ENCODE results near the gene NFIC.

NFIC gene

DNA sequence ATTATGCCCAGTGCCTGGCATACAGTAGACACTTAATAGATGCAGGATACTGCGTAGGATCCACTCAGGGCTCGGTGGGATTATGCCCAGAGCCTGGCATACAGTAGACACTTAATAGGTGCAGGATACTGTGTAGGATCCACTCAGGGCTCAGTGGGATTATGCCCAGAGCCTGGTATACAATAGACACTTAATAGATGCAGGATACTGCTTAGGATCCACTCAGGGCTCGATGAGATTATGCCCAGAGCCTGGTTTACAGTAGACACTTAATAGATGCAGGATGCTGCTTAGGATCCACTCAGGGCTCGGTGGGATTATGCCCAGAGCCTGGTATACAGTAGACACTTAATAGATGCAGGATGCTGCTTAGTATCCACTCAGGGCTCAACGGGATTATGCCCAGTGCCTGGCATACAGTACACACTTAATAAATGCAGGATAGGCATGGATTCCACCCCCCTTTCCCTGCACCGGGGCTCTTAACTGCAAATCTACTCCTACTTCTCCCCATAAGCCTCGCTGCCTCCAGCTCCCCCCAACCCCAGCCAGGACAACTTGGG, 89.1 kb downstream of the NFIC start:
- DNase-seq: no peak

DNA sequence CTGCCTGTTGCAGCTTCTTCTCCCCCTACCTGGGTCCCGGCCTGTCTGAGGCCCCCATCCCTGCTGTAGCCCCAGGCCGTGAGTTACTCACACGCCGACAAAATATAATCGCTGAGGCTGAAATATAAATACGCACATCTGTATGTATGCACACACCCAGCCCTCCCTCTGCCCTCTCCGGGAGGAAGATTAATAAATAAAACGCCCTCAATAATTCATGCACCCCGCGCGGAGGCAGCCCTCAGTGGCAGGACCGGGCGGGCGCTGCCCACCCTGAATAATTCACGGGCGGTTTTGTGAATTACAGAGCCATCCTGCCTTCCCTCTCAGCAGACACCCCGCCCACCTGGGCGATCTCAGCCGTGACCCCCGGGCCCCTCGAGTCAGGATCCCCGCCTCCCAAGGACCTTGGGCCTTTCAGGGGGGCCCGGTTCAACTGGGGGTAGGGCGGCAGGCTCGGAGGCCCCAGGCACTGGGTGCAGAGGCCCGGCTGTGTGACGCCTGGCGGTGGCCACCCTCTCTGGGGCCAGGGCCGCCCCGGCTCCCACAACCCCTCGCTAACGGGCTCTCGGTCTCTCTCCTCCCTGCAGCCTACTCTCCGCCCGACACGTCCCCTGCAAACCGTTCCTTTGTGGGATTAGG, 89.7 kb downstream of the NFIC start:
- DNase-seq: no peak

DNA sequence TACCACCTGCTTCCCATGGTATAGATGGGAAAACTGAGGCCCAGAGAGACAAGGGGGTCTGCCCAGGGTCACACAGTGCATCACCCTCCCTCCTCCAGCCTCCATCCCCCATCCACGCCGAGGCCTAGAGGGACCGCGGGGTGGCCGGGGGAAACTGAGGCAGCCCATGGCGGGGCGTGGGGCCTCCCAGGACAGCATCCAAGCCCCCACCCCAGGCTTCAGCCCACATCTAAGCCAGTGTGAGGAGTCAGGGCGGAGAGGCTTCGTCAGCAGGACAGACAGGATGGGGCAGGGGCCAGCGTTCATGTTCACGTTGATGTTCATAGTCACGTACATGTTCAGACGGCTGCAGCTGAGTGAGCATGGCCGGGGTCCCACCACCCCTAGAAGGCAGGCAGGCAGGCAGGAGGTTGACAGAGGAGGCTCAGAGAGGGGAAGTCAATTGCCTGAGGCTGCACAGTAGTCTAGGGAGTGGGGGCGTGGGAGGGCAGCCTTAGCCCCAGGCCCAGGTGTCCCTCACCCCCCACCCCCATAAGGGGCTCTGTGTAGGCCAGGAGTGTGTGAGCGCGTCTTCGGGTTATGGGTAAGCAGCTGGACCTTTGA, 90.6 kb downstream of the NFIC start:
- no peak for DNase-seq

DNA sequence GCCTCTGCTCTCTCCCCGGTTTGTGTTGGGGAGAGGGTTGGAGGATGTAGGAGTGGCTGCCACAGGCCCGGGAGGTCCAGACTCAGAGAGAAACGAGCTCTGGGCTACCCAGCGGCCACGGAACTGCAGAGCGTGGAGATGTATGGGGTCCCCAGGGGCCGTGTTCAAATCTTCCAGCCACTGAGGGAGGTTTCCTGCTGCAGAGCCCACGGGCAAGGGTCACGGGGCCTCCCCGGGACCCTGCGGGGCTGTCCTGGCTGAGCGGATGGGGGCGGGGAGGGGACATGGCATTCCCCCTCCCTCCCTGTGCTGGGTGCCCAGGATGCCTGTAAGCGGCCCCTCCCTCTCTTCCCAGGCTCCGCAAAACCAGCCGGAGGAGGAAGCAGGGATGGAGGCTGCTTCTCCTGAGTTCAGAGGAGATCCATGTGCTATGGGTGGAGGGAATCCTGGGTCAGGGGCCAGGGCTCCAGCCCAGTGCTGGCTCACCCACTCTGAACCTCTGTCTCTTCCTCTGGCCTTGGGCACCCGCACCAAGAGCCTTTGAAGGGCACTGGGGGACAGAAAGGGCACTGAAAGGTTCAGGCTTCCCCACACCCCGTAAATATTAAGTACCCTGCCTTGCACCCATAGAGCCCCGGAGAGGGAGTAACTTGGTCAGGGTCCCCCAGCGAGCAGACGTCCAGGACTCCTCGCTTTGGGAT, 91.3 kb downstream of the NFIC start:
- no peak for DNase-seq

DNA sequence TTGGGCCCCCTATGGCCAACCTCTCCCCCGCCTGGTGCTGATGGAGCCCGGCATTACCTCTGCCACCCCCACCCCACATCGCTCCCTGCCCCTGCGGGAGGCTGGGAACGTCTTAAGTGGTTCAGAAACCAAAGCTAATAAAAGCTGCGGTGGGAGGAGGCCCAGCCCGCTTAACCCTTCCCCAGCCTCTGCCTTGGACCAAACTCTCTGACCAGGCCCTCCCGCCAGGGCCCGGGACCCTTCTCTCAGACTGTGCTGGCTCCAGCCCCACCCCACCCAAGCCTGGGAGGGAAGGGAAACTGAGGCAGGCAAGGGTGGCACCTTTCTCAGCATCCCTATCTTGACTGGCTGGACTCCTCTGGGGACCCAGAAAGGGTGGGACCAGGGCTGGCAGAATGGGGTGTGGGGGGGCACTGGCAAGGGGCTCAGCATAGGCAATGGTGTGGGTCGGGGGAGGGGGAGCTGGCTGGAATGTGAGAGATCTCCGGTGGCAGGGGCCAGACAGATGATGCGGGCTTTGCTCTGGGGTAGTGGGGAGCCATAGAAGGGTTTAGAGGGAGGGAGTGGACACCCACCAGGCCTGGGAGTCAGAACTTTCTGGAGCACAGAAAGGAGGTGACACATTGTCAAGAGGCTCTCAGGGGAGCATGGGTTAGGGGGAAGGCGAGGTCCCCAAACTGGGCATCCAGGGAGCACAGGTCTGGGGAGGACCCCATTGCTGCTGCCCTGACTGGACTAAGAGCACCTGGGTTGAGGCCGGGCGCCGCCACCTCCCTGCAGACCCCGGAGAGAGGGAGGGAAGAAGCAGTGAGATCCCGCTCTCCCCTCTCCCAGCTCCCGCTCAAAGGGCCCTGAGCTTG, 92.1 kb downstream of the NFIC start:
- DNase-seq: no peak

DNA sequence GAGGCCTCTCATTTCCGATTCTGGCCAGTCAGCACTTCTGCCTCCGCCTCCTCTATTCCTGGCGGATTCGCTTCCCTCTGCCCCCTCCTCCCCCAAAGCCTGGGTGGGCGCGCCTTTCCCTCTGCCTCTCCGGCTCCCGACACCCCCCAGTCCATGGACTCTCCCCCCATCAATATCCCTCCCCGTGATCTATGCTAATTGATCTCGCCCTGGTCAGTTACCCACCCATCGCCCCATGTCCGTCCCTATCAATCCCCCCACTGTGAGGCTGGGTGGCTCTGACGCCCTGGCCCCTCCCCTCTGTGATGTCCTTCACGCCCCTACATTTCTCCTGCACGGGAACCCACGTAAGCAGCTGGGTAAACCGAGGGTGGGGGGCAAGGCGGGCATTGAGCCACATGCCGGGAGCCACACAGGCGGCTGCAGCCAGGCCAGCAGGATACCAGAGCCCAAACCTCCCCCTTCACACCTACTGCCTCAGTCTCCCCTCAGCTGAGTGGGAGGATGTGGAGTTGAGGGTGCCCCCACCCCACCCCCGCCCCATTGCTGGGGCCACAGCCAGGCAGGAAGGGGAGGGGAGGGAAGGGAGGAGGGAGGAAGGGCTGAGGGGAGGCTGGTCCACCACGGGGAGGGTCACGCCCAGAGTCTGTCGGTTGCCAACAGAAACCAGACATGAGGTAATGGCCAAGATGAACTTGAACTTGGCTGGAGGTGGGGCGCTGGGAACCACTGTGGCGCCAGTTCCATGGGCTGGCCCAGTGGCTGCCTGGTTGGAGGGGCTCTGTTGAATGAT, 92.9 kb downstream of the NFIC start:
- DNase-seq: no peak

DNA sequence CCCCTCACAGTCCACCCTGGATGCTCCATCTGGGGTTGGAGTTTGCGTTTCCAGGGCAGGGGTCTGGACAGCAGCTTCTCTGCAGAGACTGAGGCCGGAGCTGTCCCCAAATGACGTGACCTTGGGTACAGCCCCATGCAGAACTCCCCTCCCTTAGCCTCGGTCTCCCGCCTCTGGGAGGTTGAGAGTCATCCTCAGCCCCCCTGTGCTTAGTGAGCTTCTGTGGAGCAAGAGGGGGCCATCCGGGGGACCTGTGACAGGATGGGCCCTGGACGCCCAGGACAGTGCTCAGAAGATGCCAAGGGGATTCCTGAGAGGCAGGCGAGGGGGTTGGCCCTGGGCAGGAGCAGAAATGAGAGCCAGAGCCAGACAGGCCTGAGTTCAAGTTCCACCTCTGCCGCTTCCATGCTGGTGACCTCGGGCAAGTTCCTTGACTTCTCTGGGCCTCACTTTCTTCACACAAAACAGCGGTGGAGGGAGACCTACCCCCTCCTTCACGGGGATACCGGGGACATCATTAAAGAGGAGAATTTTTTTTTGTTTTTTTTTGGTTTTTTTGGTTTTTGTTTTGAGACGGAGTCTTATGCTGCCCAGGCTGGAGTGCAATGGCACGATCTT, 93.7 kb downstream of the NFIC start:
- no peak for DNase-seq

DNA sequence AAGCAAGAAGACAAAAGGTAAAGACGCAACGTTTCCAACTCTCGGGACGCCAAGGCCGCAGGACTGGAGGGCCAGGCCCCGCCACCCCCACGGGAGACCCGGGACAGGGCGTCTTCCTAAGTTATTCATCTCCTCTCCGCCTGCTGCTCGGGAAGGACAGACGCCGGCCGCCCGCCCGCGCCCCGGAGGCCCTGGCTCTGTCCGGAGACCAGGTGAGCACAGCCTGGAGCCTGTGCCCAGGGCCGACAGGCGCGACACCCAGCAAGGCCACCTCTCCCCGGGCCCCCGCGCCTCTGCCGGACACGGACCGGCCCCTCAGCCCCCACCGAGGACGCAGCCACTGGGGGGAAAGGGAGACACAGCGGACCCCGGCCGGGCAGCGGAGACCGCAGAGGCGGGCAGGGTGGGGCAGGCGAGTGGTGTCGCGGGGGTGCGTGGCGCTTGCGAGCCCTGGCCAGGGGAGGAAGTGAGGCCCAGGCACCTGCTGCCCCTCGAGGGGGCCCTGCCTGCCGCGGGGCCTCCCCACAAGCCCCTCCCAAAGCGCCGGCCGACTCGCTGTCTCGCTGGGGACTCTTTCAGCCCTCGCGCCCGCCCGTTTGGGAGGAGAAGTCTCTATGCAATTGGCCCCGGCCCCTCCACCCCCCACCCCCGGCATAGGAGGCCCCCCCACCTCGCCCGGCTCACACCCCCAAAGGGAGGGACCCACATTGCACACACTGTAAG, 96.8 kb downstream of the NFIC start:
- DNase-seq: no peak

DNA sequence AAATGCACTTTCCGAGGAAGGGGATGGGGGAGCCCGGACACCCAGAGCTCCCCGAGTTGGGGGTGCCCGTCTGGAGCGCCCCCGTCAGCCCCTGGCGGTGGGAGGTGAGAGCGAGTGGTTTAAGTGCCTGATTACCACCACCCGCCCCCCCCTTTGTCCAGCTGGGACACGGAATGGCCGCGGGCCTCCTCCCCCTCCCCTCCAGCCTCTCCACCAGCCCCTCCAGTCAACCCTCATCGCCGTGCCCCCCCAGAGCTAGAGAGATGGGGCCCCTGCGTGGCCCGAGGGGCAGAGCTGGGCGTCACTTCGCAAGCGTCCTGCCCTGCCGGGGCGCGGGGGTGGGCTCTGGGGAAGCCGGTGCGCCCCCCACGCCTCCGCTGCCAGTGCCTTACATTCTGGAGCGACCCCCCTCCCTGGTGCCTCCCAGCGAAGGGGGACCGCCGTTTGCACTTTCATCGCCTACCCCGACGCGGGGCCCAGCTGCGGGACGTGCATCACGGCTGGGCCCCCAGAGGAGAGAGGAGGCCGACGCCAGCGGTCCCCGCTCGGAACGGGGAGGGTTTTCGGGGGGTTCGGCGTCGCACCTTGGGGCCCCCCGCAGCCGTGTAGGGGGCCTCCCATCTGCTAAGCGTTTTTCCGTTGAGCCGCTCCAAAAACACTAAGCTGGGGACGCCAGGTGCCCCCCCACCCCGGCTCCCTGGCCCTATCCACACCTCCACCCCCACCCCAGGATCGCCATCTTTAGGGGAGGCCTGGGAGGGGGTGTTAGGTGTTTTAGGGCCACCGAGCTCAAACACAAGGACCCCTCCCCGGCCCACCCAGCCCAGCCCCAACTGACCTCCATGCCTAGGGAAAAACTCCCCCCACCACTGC, 97.6 kb downstream of the NFIC start:
- no peak for DNase-seq

DNA sequence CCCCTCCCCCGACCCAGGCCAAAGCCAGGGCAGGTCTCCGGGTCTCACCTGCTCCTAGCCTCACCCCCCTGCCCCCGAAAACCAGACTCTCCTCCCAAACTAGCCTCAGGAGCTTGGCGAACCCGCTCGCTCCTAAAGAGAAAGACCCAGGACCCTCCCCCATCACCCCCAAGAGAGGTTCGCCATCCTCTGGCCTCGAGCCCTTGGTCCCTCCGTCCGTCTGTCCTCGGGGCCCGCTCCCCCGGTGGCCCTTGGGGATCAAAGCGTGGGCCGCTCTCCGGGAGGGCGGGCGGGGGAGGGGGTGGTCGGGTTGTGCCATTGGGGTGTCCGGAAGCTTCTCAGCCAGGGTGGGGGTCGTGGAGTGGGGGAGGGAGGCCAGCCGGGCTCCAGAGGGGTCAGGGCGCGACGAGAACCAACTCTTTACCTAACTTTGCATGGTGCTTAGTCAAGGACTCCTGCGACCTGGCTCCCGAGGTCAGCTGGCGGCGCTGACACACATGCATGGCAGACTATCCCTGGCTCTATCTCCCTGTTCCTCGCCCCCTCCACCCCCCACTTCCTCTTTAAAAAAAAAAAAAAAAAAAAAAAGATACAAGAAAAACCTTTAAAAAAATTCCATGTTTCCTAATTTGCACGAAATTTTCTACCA, 98.3 kb downstream of the NFIC start:
- DNase-seq: no peak

DNA sequence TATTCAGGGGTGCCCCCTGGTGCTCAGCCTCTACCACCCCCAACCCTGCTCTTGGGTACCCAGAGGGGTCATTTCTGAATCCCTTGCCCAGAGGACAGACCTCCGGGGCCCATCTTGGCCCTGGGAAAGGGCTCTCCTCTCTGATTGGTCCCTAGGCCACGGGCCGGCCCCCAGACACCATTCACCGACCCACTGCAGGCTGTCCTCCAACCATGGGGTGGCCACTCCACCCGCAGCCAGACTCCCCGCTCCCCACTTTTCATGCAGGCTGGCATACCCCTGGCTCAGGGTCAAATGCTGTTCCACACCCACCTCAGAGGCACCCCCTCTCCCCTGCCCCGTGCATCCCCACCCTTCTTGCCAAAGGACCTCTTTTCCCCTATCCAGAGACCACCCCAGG, 99.2 kb downstream of the NFIC start:
- DNase-seq: no peak

DNA sequence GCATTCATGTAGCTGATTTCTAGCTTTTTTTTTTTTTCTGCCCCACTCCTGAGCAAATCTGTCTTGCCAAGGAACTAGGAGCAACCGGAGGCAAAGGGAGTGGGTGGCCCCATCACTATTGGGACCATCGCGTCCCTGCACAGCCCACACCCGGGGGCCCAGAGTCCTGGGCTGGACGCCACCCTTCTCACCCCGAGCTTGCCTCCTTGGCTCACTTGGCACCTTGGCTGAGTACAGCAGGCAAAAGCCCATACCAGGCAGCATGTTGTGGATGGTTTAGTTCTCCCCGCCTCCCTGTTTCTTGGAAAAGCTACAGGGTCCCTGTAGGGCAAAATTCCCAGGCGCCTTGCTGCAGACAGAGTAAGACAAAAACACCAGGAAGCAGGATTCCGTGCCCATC, 100.3 kb downstream of the NFIC start:
- DNase-seq: no peak

DNA sequence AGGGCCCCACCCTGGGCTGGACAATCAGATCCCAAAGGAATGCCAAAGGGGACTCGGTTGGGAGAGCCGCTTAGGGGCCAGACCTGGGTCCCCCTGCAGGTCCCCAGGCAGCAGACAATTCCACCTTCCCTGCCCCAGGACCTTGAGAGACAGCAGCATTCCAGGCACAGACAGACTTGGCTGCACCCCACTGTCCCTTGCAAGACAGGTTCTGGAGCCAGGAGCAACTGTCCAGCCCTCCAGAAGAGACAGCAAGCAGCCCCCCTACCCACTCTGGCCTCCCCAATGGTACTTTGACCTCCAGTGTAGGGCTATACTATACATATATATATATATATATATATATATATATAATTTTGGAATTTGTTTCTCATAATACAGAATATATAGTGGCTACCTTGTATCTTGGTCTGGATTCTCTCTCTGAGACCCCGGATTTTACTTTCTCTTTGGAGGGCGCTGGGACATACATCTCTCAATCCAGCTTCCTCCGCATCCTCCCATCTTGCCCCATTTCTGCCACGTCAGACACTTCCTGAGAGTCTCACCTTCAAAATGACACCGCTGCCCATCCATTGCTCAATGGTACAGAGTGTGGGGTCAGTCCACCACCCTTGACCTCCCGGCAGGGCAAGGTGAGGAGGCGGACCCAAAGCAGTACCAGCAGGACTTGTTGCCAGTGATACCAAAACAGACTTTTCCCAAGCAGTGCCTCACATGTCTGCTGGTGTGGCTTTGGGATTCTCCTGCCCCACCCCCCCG, 101.2 kb downstream of the NFIC start:
- no peak for DNase-seq

DNA sequence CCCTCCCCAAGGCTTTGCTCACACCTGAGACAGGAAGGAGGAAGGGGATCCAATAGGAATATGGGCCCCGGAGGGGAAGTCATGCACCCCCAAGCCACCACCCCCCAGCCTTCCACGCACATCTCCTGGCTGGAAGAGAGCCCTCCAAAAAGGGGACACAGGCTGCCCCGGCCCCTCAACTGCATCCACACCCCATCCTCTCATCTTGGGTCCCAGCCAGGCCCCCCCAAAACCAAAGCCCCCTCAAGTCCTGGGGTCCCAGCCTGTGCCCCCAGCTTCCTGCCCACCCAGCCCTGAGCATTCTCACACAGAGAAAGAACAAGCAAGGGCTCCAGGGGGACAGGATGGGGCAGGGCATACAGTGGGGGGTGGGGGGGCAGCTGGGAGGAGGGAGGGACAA, 101.8 kb downstream of the NFIC start:
- DNase-seq: no peak

DNA sequence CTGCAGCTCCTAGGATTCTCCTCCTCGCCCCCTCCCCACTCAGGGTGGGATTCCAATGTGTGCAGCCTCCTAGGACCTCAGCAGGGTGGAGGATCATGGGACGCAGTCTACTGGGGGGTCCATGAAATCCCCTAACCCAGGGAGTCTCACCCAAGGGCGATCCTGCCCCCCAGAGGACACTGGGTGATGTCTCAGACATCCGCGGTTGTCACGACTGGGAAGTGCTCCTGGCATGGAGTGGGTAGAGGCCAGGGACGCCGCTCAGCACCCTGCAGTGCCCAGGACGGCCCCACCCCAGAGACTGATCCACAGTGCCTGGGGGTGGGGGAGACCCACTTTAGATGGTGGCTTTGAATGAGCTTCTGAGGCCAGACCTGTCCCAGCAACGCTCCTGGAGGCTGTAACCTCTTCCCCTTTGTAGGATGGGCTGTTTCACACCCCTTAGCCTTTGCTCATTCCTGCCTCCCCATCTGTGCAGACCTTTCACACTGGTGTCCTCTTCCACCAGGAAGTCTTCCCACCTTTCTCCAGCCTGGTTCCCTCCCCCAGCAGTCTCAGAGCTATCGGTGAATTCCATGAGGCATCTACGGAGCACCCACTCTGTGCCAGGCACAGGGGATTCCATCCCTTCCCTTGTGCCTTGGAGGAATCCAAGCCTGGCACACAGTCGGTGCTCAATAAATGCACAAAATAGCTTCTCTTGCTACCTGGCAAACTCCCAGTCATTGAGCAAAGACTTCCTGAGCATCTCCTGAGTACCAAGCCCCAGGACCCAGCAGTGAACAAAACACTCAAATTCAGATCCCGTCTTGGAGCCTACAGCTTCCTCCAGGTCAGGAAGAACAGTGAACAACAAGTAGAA, 103.5 kb downstream of the NFIC start:
- no peak for DNase-seq

DNA sequence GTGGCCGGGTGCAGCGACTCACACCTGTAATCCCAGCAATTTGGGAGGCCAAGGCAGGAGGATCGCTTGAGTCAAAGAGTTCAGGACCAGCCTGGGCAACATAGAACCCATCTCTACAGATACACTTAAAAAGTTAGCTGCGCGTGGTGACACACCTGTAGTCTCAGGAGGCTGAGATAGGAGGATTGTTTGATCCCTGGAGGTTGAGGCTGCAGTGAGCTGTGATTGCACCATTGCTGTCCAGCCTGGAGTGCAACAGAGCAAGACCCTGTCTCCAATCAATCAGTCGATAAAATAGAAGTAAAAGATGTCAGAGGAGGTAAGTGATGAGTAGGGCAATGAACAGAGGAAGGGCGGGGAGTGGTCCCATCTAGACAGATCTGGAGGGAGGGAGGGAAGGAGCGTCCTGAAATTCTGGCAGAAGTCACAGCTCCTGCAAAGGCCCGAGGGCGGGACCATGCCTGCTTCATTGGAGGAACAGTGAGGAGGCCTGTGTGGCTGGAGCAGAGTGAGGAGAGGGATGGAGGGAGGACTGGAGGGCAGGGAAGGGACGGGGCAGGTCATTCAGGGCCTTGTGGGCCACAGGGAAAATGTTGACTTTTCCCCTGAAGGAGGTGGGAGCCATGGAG, 104.2 kb downstream of the NFIC start:
- DNase-seq: no peak

DNA sequence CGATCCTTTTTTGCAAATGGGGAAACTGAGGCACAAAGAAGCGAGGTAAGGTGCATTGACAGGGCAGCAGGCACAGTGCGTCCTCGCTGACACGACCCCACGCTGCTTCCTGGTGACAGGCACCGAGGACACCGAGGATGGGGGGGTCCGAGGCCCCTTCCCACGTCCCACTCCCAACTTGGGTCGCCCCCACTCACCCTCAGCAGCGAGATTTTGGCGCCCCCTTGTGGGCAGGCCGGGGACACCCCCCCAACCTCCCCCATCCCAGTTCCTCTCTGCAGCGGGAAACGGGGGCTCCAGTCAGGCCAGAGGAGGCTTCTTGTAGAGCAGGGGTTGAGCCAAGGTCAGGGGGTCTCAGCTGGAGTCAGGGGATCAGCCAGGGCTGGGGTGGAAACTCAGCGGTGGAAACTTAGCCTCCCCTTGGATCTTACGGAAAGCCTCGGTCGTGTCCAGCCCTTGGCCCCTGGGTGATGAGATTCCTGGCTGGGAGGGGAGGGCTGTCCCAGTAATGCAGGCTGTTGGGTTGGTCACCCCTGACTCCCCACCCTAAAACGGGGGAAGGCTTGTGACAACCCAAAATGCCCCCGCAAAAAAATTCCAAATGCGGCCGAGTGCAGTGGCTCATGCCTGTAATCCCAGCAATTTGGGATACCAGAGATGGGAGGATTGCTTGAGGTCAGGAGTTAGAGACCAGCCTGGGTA, 105.7 kb downstream of the NFIC start:
- DNase-seq: peak in 1 of 2 experiments; percentile 28
